WTC11 (cell line): ENCODE results near the gene LPP. TPM values are rescaled to one million over a fixed set of nuclear protein-coding genes. Genes with fewer than 3 reads are reported as not detected.

Experiments used
- ATAC-seq: fragments of 200-7000 bp; cut with Tn5 transposase; 2 replicates; pipeline ENCODE4 v1.10.0; 2021; ENCODE audit warnings: mild to moderate bottlenecking, moderate library complexity
- CTCF ChIA-PET: fragments of 300-600 bp; sonication (Branson Sonifier 250); formaldehyde crosslinking; loops from one replicate; lab custom pipeline; 2021; ENCODE audit warnings: antibody characterized with exemption; lab: Charles Lee
- POLR2A ChIA-PET: fragments of 350-600 bp; sonication (Branson Sonifier 250); formaldehyde crosslinking; loops from one replicate; lab custom pipeline; 2021; ENCODE audit warnings: antibody characterized with exemption; lab: Charles Lee
- DNase-seq: peaks from one replicate; pipeline ENCODE4 v3.0.0; 2021; ENCODE audit warnings: low spot score
- H3K27ac Mint-ChIP-seq: 2 replicates; pipeline ENCODE4 v1.8.0; 2021; ENCODE audit warnings: mixed read lengths
- H3K27me3 Mint-ChIP-seq: 2 replicates; pipeline ENCODE4 v1.8.0; 2021; ENCODE audit warnings: low read depth, mild to moderate bottlenecking, moderate library complexity, mixed read lengths
- H3K36me3 Mint-ChIP-seq: 2 replicates; pipeline ENCODE4 v1.8.0; 2021; ENCODE audit warnings: mixed read lengths
- H3K4me1 Mint-ChIP-seq: 2 replicates; pipeline ENCODE4 v1.8.0; 2022; ENCODE audit warnings: mixed read lengths
- H3K4me3 Mint-ChIP-seq: 2 replicates; pipeline ENCODE4 v1.8.0; 2021; ENCODE audit warnings: mild to moderate bottlenecking, moderate library complexity, mixed read lengths
- H3K9me3 Mint-ChIP-seq: 2 replicates; pipeline ENCODE4 v1.8.0; 2021; ENCODE audit warnings: mixed read lengths
- CREB1 ChIP-seq: sonication (generic); formaldehyde crosslinking; IDR thresholded peaks from 2 replicates; pipeline ENCODE4 v1.8.0; 2023; ENCODE audit warnings: mild to moderate bottlenecking, missing genetic modification reagents
- ELF4 ChIP-seq: sonication (generic); formaldehyde crosslinking; IDR thresholded peaks from 2 replicates; pipeline ENCODE4 v1.8.1; 2022; ENCODE audit warnings: low read depth, mild to moderate bottlenecking, moderate library complexity, missing genetic modification reagents
- ETV6 ChIP-seq: sonication (generic); formaldehyde crosslinking; IDR thresholded peaks from 2 replicates; pipeline ENCODE4 v1.8.1; 2022; ENCODE audit warnings: mild to moderate bottlenecking, missing genetic modification reagents
- IRF2 ChIP-seq: sonication (generic); formaldehyde crosslinking; IDR thresholded peaks from 2 replicates; pipeline ENCODE4 v1.8.0; 2022; ENCODE audit warnings: low read depth, missing genetic modification reagents, borderline replicate concordance
- JUN ChIP-seq: sonication (generic); formaldehyde crosslinking; IDR thresholded peaks from 2 replicates; pipeline ENCODE4 v1.8.0; 2023; ENCODE audit warnings: mild to moderate bottlenecking, missing genetic modification reagents
- MYBL2 ChIP-seq: sonication (generic); formaldehyde crosslinking; IDR thresholded peaks from 2 replicates; pipeline ENCODE4 v1.8.1; 2023; ENCODE audit warnings: mild to moderate bottlenecking, moderate library complexity, missing genetic modification reagents
- NFE2L1 ChIP-seq: sonication (generic); formaldehyde crosslinking; IDR thresholded peaks from 2 replicates; pipeline ENCODE4 v1.8.1; 2023; ENCODE audit warnings: missing genetic modification reagents
- TP53 ChIP-seq: sonication (generic); formaldehyde crosslinking; IDR thresholded peaks from 2 replicates; pipeline ENCODE4 v1.8.1; 2023; ENCODE audit warnings: mild to moderate bottlenecking, missing genetic modification reagents
- ZMAT4 ChIP-seq: fragments of 250-450 bp; sonication (Bioruptor Pico); IDR thresholded peaks from 2 replicates; pipeline ENCODE4 v1.9.0; 2021; ENCODE audit warnings: mild to moderate bottlenecking
- ZNF138 ChIP-seq: sonication (generic); formaldehyde crosslinking; conservative IDR thresholded peaks from 2 replicates; pipeline ENCODE4 v1.8.1; 2022; ENCODE audit warnings: mild to moderate bottlenecking, moderate library complexity, missing genetic modification reagents
- ZNF219 ChIP-seq: sonication (generic); formaldehyde crosslinking; IDR thresholded peaks from 2 replicates; pipeline ENCODE4 v1.8.0; 2023; ENCODE audit warnings: missing genetic modification reagents, mild to moderate bottlenecking, borderline replicate concordance
- ZNF232 ChIP-seq: sonication (generic); formaldehyde crosslinking; IDR thresholded peaks from 2 replicates; pipeline ENCODE4 v1.8.0; 2022; ENCODE audit warnings: mild to moderate bottlenecking, missing genetic modification reagents
- ZNF281 ChIP-seq: sonication (generic); formaldehyde crosslinking; IDR thresholded peaks from 2 replicates; pipeline ENCODE4 v1.8.0; 2023; ENCODE audit warnings: mild to moderate bottlenecking, missing genetic modification reagents
- ZNF416 ChIP-seq: fragments of 250-450 bp; sonication (Bioruptor Pico); IDR thresholded peaks from 2 replicates; pipeline ENCODE4 v1.9.0; 2021; ENCODE audit warnings: mild to moderate bottlenecking, inconsistent platforms
- ZSCAN18 ChIP-seq: fragments of 250-450 bp; sonication (Bioruptor Pico); IDR thresholded peaks from 2 replicates; pipeline ENCODE4 v2.1.2; 2022; ENCODE audit warnings: mild to moderate bottlenecking, moderate library complexity
- total RNA-seq: library from RNA; stranded (reverse); gene quantifications from 3 replicates; pipeline ENCODE4 v1.2.3, GENCODE V29; 2021
- TF ChIP-seq, protein P1 (sequence below): sonication (generic); formaldehyde crosslinking; IDR thresholded peaks from 2 replicates; pipeline ENCODE4 v1.8.0; 2022; ENCODE audit warnings: mild to moderate bottlenecking, missing genetic modification reagents
- TF ChIP-seq, protein P2 (sequence below): sonication (generic); formaldehyde crosslinking; IDR thresholded peaks from 2 replicates; pipeline ENCODE4 v1.8.0; 2023; ENCODE audit warnings: missing genetic modification reagents
- TF ChIP-seq, protein P3 (sequence below): sonication (generic); formaldehyde crosslinking; IDR thresholded peaks from 2 replicates; pipeline ENCODE4 v1.8.1; 2022; ENCODE audit warnings: low read depth, missing genetic modification reagents, borderline replicate concordance
- TF ChIP-seq, protein P4 (sequence below): sonication (generic); formaldehyde crosslinking; IDR thresholded peaks from 2 replicates; pipeline ENCODE4 v1.8.1; 2022; ENCODE audit warnings: missing genetic modification reagents, borderline replicate concordance

Gene LPP
- total RNA-seq, 1 experiment from 2014 or later: 49.6 TPM

GRCh38 chr3:188643736-188644135 is 489.8 kb downstream of the LPP start:
- H3K4me1 Mint-ChIP-seq: no peaks in the 10 kb centered on the region
- no peaks in the 10 kb centered on the region for H3K36me3 Mint-ChIP-seq
- CTCF ChIA-PET: no interaction called here
- POLR2A ChIA-PET: no interaction called here
- H3K27ac Mint-ChIP-seq: no peak overlapping the region
- TF ChIP-seq ETV6 (CRISPR knock-in tag): no peak
- no peak for TF ChIP-seq ZNF281 (CRISPR knock-in tag)
- TF ChIP-seq, protein P1, sequence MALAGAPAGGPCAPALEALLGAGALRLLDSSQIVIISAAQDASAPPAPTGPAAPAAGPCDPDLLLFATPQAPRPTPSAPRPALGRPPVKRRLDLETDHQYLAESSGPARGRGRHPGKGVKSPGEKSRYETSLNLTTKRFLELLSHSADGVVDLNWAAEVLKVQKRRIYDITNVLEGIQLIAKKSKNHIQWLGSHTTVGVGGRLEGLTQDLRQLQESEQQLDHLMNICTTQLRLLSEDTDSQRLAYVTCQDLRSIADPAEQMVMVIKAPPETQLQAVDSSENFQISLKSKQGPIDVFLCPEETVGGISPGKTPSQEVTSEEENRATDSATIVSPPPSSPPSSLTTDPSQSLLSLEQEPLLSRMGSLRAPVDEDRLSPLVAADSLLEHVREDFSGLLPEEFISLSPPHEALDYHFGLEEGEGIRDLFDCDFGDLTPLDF: no peak
- TF ChIP-seq, protein P2, sequence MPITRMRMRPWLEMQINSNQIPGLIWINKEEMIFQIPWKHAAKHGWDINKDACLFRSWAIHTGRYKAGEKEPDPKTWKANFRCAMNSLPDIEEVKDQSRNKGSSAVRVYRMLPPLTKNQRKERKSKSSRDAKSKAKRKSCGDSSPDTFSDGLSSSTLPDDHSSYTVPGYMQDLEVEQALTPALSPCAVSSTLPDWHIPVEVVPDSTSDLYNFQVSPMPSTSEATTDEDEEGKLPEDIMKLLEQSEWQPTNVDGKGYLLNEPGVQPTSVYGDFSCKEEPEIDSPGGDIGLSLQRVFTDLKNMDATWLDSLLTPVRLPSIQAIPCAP (CRISPR knock-in tag): no peak
- TF ChIP-seq, all 79 proteins: peak for 0
- Mint-ChIP-seq H3K4me3 (no peak overlapping the region), H3K9me3 (no peaks in the 10 kb centered on the region), H3K27me3 (no peaks in the 10 kb centered on the region)
- no peak for ATAC-seq
- no peak for DNase-seq

DNA sequence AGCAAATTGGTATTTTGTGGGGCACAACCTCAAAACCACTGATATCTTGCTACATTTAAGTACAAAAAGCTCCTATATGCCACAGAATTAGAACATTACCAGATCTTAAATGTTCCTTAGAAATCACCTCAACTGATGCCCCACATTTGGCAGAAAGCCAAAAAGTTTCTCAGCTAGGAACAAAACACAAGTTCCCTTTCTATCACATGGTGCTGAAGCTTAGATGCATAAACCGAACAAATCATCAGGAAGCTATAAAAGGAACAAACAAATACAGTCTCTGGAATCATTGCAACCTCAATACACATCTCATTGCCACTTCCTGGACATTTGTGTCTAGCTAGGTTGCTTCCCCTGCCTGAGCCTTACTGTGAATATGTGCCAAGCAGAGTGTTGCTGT is 492.6 kb downstream of the LPP start:
- ATAC-seq: no peak
- H3K27ac Mint-ChIP-seq: no peak overlapping the region
- H3K4me1 Mint-ChIP-seq: no peaks in the 10 kb centered on the region
- H3K9me3 Mint-ChIP-seq: no peaks in the 10 kb centered on the region
- CTCF ChIA-PET: interaction anchor here (0.5 to 1.2 kb wide), 2 partner anchors 97 to 908 kb away, joined by 3 read pairs; no protein-coding TSS in a partner anchor
- TF ChIP-seq NFE2L1 (CRISPR knock-in tag) (no peak), IRF2 (CRISPR knock-in tag) (no peak)
- TF ChIP-seq, all 79 proteins: peak for 0
- POLR2A ChIA-PET: no interaction called here
- Mint-ChIP-seq H3K27me3 (no peaks in the 10 kb centered on the region), H3K36me3 (no peaks in the 10 kb centered on the region), H3K4me3 (no peak overlapping the region)
- DNase-seq: no peak

DNA sequence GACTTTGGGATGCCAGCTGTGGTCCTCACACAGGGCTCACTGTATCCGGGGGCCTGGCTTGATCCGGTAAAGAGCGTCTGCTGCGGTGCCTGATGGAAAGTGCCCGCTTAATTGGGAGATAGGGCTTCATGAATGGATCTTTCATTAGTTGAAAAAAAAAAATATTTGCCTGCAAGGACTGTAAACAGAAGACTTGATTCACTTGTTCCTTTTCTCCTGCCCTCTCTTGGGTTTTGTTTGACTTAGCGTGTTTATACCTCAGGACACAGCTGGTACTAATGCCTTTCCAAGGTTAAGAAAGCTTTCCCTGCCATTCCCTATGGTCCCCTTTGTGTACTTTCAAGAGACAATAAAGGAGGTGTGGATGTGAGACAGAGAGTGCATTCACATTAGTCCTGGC is 493.3 kb downstream of the LPP start:
- no peaks in the 10 kb centered on the region for H3K36me3 Mint-ChIP-seq
- TF ChIP-seq MYBL2: no peak
- no peak for TF ChIP-seq TP53 (CRISPR knock-in tag)
- TF ChIP-seq, protein P3, sequence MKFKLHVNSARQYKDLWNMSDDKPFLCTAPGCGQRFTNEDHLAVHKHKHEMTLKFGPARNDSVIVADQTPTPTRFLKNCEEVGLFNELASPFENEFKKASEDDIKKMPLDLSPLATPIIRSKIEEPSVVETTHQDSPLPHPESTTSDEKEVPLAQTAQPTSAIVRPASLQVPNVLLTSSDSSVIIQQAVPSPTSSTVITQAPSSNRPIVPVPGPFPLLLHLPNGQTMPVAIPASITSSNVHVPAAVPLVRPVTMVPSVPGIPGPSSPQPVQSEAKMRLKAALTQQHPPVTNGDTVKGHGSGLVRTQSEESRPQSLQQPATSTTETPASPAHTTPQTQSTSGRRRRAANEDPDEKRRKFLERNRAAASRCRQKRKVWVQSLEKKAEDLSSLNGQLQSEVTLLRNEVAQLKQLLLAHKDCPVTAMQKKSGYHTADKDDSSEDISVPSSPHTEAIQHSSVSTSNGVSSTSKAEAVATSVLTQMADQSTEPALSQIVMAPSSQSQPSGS (CRISPR knock-in tag): no peak
- no peak for TF ChIP-seq ZSCAN18 (CRISPR knock-in tag)
- TF ChIP-seq ZNF416 (CRISPR knock-in tag): no peak
- no peak for TF ChIP-seq JUN (CRISPR knock-in tag)
- TF ChIP-seq ELF4: no peak
- TF ChIP-seq ZNF232 (CRISPR knock-in tag): no peak
- TF ChIP-seq, protein P4, sequence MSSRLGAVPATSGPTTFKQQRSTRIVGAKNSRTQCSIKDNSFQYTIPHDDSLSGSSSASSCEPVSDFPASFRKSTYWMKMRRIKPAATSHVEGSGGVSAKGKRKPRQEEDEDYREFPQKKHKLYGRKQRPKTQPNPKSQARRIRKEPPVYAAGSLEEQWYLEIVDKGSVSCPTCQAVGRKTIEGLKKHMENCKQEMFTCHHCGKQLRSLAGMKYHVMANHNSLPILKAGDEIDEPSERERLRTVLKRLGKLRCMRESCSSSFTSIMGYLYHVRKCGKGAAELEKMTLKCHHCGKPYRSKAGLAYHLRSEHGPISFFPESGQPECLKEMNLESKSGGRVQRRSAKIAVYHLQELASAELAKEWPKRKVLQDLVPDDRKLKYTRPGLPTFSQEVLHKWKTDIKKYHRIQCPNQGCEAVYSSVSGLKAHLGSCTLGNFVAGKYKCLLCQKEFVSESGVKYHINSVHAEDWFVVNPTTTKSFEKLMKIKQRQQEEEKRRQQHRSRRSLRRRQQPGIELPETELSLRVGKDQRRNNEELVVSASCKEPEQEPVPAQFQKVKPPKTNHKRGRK (CRISPR knock-in tag): no peak
- no peak for TF ChIP-seq ZMAT4 (CRISPR knock-in tag)
- no peak for TF ChIP-seq ZNF138 (CRISPR knock-in tag)
- no peak for TF ChIP-seq CREB1 (CRISPR knock-in tag)
- TF ChIP-seq ETV6 (CRISPR knock-in tag): no peak
- TF ChIP-seq ZNF219 (CRISPR knock-in tag): no peak
- TF ChIP-seq, all 79 proteins: peak for 0
- POLR2A ChIA-PET: no interaction called here
- CTCF ChIA-PET: interaction anchor here (0.5 kb wide), 1 partner anchor 96 kb away, joined by 3 read pairs; no protein-coding TSS in a partner anchor
- Mint-ChIP-seq H3K27ac (no peak overlapping the region), H3K4me3 (no peak overlapping the region), H3K4me1 (no peaks in the 10 kb centered on the region), H3K9me3 (no peaks in the 10 kb centered on the region), H3K27me3 (no peaks in the 10 kb centered on the region)
- no peak for ATAC-seq
- no peak for DNase-seq
